K562 (cell line): ENCODE results near the gene GPR153. TPM values are rescaled to one million over a fixed set of nuclear protein-coding genes. Genes with fewer than 3 reads are reported as not detected.

Experiments used
- ATF3 ChIP-seq, 2 experiments: fragments of 450-650 bp in 1 of 2; sonication (generic) in 1 of 2; formaldehyde crosslinking in 1 of 2; IDR thresholded peaks in 1 of 2; conservative IDR thresholded peaks in 1 of 2; 2 replicates each; pipeline versions ENCODE4 v1.6.1 to v1.8.1; 2016 to 2023; ENCODE audit warnings: mild to moderate bottlenecking in 2 of 2, moderate library complexity in 2 of 2, inconsistent platforms in 1 of 2, missing genetic modification reagents in 1 of 2
- CLOCK ChIP-seq: fragments of 250-450 bp; sonication (Bioruptor Pico); IDR thresholded peaks from 2 replicates; pipeline ENCODE4 v1.4.0; 2020; ENCODE audit warnings: mild to moderate bottlenecking, moderate library complexity, borderline replicate concordance
- GMEB1 ChIP-seq: fragments of 250-450 bp; sonication (Bioruptor Pico); IDR thresholded peaks from 2 replicates; pipeline ENCODE4 v1.4.0; 2020; ENCODE audit warnings: mild to moderate bottlenecking
- HDAC1 ChIP-seq, 2 experiments: fragments of 450-650 bp; IDR thresholded peaks; 2 replicates each; pipeline ENCODE4 v1.6.1; 2016 to 2017; ENCODE audit warnings: inconsistent platforms in 1 of 2, mild to moderate bottlenecking in 1 of 2, moderate library complexity in 1 of 2
- NFYB ChIP-seq: IDR thresholded peaks from 2 replicates; pipeline ENCODE4 v1.6.1; 2011; ENCODE audit warnings: mild to moderate bottlenecking, moderate library complexity; ENCODE audit not compliant: insufficient read length; ENCODE audit errors: extremely low read depth
- OTX1 ChIP-seq: fragments of 450-650 bp; formaldehyde crosslinking; IDR thresholded peaks from 2 replicates; pipeline ENCODE4 v1.4.0; 2022; ENCODE audit warnings: mild to moderate bottlenecking
- RBBP5 ChIP-seq: fragments of 200-600 bp; sonication (generic); IDR thresholded peaks from 2 replicates; pipeline ENCODE4 v1.6.1; 2012; ENCODE audit warnings: borderline replicate concordance, mild to moderate bottlenecking, low read length, control low read depth, inconsistent platforms; ENCODE audit not compliant: insufficient read depth, poor library complexity, severe bottlenecking
- SMAD4 ChIP-seq: fragments of 250-450 bp; sonication (Bioruptor Pico); conservative IDR thresholded peaks from 2 replicates; pipeline ENCODE4 v1.8.0; 2021; ENCODE audit warnings: inconsistent platforms, mild to moderate bottlenecking, moderate library complexity
- SNAPC5 ChIP-seq: fragments of 250-450 bp; sonication (Bioruptor Pico); IDR thresholded peaks from 2 replicates; pipeline ENCODE4 v1.8.0; 2021; ENCODE audit warnings: moderate library complexity, mild to moderate bottlenecking, inconsistent platforms
- XRCC5 ChIP-seq: fragments of 200-400 bp; formaldehyde crosslinking; IDR thresholded peaks from 2 replicates; pipeline ENCODE4 v1.6.1; 2017; ENCODE audit warnings: low read depth, mild to moderate bottlenecking, low read length
- ZBTB7A ChIP-seq: IDR thresholded peaks from 2 replicates; pipeline ENCODE4 v1.6.1; 2011; ENCODE audit warnings: low read depth, mild to moderate bottlenecking, low read length, moderate library complexity, borderline replicate concordance; ENCODE audit not compliant: control insufficient read depth
- ZMIZ1 ChIP-seq, 2 experiments: fragments of 150-350 bp in 1 of 2; IDR thresholded peaks; 2 replicates each; pipeline ENCODE4 v1.6.1; 2012 to 2016; ENCODE audit warnings: low read depth in 2 of 2, low read length in 2 of 2, mild to moderate bottlenecking in 1 of 2, moderate library complexity in 1 of 2
- ZNF263 ChIP-seq: sonication (generic); formaldehyde crosslinking; IDR thresholded peaks from 2 replicates; pipeline ENCODE4 v1.8.0; 2022; ENCODE audit warnings: mild to moderate bottlenecking, missing genetic modification reagents, borderline replicate concordance
- polyA plus RNA-seq, 8 experiments: library from polyadenylated mRNA; depleted of rRNA in 4 of 8; stranded (reverse) in 5 of 8; unstranded in 3 of 8; fragments of >200 nt; fragmentation: Nextera tagmentation in 2 of 8; fragmentation: Illumina TruSeq in 1 of 8; extraction: Ambion mirVana in 2 of 8; extraction: Trizol in 1 of 8; gene quantifications; 2 replicates each; pipeline versions ENCODE4 v1.2.1 to v1.2.3, GENCODE V29; 2011 to 2014; ENCODE audit warnings: inconsistent platforms in 1 of 8, missing spikeins in 1 of 8
- total RNA-seq, 7 experiments: library from RNA; depleted of rRNA in 6 of 7; stranded (reverse); fragments of >200 nt in 6 of 7; fragmentation: Illumina TruSeq in 2 of 7; extraction: Trizol in 2 of 7; gene quantifications; 2 replicates each; pipeline versions ENCODE4 v1.2.1 to v1.2.3, GENCODE V29; 2011 to 2021; ENCODE audit warnings: low replicate concordance in 1 of 7

The GPR153 gene
- total and polyA plus RNA-seq, 9 of the 15 experiments (the other 6 are each of a cell fraction or from before 2014, with no cell fraction given): 0.01 to 1.5 (median 0.51) TPM

- no peak for TF ChIP-seq RBBP5
- no peak for TF ChIP-seq ZNF263 (CRISPR knock-in tag)
- TF ChIP-seq HDAC1 (IDR thresholded peaks at IDR 0.05): no peak
- TF ChIP-seq SMAD4: peak; percentile 37; the same call in 1 of the 2 replicates
- no peak for TF ChIP-seq OTX1 (CRISPR knock-in tag)
- TF ChIP-seq ZBTB7A: peak; percentile 82; the same call in 1 of the 2 replicates
- TF ChIP-seq XRCC5: 0 out of 2 replicates have a peak, but pooled peaks have one; percentile 62
- TF ChIP-seq ATF3 (IDR thresholded peaks at IDR 0.05): no peak
- no peak for TF ChIP-seq ATF3 (CRISPR knock-in tag; conservative IDR thresholded peaks at IDR 0.05)
- TF ChIP-seq NFYB: no peak
- TF ChIP-seq GMEB1 (CRISPR knock-in tag): no peak
- no peak for TF ChIP-seq CLOCK
- peak in 1 of 2 experiments; percentile 51; a peak in 1 of 4 replicates for TF ChIP-seq ZMIZ1 (IDR thresholded peaks at IDR 0.05; ENCODE audit: low read depth in 2 of 2, low read length in 2 of 2)
- no peak for TF ChIP-seq SNAPC5
Measured at GRCh38 chr1:6246497-6247467, 14.1 kb downstream of the GPR153 start (continued).
